Gastrocnemius medialis (tissue), 4 donors: ENCODE data around the gene ONECUT2.

Experiments used
- POLR2A ChIP-seq, 2 donors: fragments of 450-650 bp; IDR thresholded peaks; one replicate each; pipeline ENCODE4 v1.6.1; 2017; ENCODE audit warnings: antibody characterized with exemption in 2 of 2, mild to moderate bottlenecking in 2 of 2, moderate library complexity in 2 of 2
- TF ChIP-seq, protein P1 (sequence below), 5 experiments: fragments of 450-650 bp in 3 of 5; fragments of 200-600 bp in 2 of 5; sonication (generic) in 2 of 5; IDR thresholded peaks in 4 of 5; conservative IDR thresholded peaks in 1 of 5; 1 replicate in 4 of 5; 2 replicates in 1 of 5; pipeline ENCODE4 v1.5.1; 2016 to 2019; ENCODE audit warnings: antibody characterized with exemption in 5 of 5, mild to moderate bottlenecking in 3 of 5, moderate library complexity in 3 of 5

DNA sequence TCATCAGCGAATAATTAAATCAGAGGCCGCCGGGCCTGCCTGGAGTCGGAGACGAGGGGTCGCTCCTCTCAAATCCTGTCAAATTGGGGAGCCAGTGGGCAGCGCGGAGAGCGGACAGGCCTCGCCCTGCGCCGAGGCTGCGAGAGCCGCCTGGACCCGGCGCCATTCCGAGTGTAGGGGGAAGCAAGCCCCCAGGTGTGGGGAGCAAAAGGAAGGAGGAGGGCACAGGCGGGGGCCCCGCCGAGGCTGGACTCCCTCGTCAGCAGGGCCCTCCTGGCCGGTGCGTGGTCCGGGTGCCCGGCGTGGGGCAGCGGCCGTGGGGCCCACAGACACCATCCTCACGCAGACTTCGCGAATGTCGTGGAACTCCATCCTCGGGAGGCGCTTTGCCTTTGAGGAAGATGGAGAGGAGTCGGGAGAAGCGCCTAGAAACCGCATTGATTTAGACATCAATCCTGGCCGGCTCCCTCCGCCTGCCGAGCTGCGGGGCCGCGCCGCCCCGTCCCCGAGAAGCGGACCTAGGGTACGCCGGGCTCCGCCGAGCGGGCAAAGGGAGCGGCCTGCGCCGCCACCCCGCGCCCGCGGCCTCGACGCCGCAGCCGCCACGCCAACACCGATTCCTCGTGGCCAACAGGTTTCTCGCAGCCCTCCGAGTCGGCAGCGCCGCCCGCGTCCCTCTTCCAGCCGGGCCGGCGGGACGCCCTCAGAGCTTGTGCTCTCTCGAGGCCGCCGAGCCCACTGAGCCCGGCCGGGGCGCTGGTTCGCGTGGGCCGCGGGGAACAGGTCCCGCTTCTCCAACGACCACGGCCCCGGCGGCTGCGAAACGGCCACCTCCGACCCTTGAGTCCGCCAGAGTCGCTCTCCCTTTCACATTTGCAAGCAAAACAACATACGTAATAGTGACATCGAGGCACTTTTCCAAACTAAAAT, 6.7 kb upstream of the ONECUT2 start:
- no peak for TF ChIP-seq POLR2A (IDR thresholded peaks at IDR 0.05)
- TF ChIP-seq, protein P1, sequence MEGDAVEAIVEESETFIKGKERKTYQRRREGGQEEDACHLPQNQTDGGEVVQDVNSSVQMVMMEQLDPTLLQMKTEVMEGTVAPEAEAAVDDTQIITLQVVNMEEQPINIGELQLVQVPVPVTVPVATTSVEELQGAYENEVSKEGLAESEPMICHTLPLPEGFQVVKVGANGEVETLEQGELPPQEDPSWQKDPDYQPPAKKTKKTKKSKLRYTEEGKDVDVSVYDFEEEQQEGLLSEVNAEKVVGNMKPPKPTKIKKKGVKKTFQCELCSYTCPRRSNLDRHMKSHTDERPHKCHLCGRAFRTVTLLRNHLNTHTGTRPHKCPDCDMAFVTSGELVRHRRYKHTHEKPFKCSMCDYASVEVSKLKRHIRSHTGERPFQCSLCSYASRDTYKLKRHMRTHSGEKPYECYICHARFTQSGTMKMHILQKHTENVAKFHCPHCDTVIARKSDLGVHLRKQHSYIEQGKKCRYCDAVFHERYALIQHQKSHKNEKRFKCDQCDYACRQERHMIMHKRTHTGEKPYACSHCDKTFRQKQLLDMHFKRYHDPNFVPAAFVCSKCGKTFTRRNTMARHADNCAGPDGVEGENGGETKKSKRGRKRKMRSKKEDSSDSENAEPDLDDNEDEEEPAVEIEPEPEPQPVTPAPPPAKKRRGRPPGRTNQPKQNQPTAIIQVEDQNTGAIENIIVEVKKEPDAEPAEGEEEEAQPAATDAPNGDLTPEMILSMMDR (IDR thresholded peaks at IDR 0.05 in 4 of 5, conservative IDR thresholded peaks at IDR 0.05 in 1 of 5): no peak
